ENCODE measurements around the gene ASF1A. TPM values are rescaled to one million over a fixed set of nuclear protein-coding genes. Genes with fewer than 3 reads are reported as not detected.

Gene ASF1A
- total and polyA plus RNA-seq, 8 donors: 22.9 to 48.7 (median 44.7) TPM

- Histone ChIP-seq H3K4me1 (no peaks in the 10 kb centered on the region), H3K27ac (no peak overlapping the region), H3K27me3 (no peaks in the 10 kb centered on the region), H3K36me3 (no peaks in the 10 kb centered on the region), H3K9me3 (no peaks in the 10 kb centered on the region), H3K4me3 (no peak overlapping the region)
- peak in 2 of 4 donors; percentile 10 to 34 for DNase-seq
- no peak for TF ChIP-seq CTCF (IDR thresholded peaks at IDR 0.05)
- ATAC-seq: no peak
- intact Hi-C loops (cut with DNase I): no loop called here
Measured at GRCh38 chr6:118953391-118953790, 59.4 kb downstream of the ASF1A start.

Other genes starting within 250 kb of the ASF1A start
- 10 to 100 TPM in 1 of 2 donors, 1 to 10 TPM in 1; 9.2 to 11.3 TPM for gene CEP85L, start 242.6 kb upstream of the ASF1A start, total RNA-seq
- 10 to 100 TPM; 11.2 to 13.4 (median 12.4) TPM for gene CEP85L, start 242.6 kb upstream of the ASF1A start, polyA plus RNA-seq (ENCODE audit: insufficient read length in 6 of 6)
- 10 to 100 TPM; 16.0 to 20.3 TPM for gene MCM9, start 41.0 kb downstream of the ASF1A start, total RNA-seq
- 10 to 100 TPM; 19.6 to 24.2 (median 20.9) TPM for gene MCM9, start 41.0 kb downstream of the ASF1A start, polyA plus RNA-seq (ENCODE audit: insufficient read length in 6 of 6)
- 10 to 100 TPM; 13.3 to 21.7 TPM for gene FAM184A, start 184.5 kb downstream of the ASF1A start, total RNA-seq
- gene FAM184A, start 184.5 kb downstream of the ASF1A start, polyA plus RNA-seq (ENCODE audit: insufficient read length in 6 of 6): 100 to 1,000 TPM in 2 of 6 donors, 10 to 100 TPM in 4; 48.8 to 120 (median 91.1) TPM

Data from left lung (tissue), 10 donors.